Sigmoid colon (tissue), 7 donors: Measurements from ENCODE around the gene TSPAN14. TPM values are rescaled to one million over a fixed set of nuclear protein-coding genes. Genes with fewer than 3 reads are reported as not detected.

Source experiments
- DNase-seq: peaks from one replicate; pipeline ENCODE4 v3.0.0-alpha.2; 2019
- H3K27ac ChIP-seq, 4 donors: fragments of 200-600 bp; sonication (generic); one replicate each; pipeline ENCODE4 v1.5.1; 2016 to 2019; ENCODE audit warnings: mild to moderate bottlenecking in 1 of 4
- H3K27me3 ChIP-seq, 3 donors: fragments of 200-600 bp; sonication (generic); one replicate each; pipeline ENCODE4 v1.5.1; 2019; ENCODE audit warnings: mild to moderate bottlenecking in 1 of 3
- H3K36me3 ChIP-seq, 4 donors: fragments of 200-600 bp; sonication (generic); one replicate each; pipeline ENCODE4 v1.5.1; 2016 to 2019
- H3K4me1 ChIP-seq, 4 donors: fragments of 200-600 bp; sonication (generic); one replicate each; pipeline ENCODE4 v1.5.1; 2017 to 2019
- H3K4me3 ChIP-seq, 4 donors: fragments of 200-600 bp; sonication (generic); one replicate each; pipeline ENCODE4 v1.5.1; 2017 to 2019; ENCODE audit warnings: mild to moderate bottlenecking in 2 of 4, moderate library complexity in 1 of 4
- H3K9me3 ChIP-seq, 4 donors: fragments of 200-600 bp in 3 of 4; sonication (generic) in 3 of 4; one replicate each; pipeline versions ENCODE4 v1.5.1 to v1.6.1; 2013 to 2019
- CTCF ChIP-seq, 4 experiments: fragments of 450-650 bp in 3 of 4; fragments of 200-600 bp in 1 of 4; IDR thresholded peaks; one replicate each; pipeline ENCODE4 v1.5.1; 2016 to 2019; ENCODE audit warnings: antibody characterized with exemption in 4 of 4, mild to moderate bottlenecking in 3 of 4, moderate library complexity in 2 of 4
- EP300 ChIP-seq, 4 donors: sonication (generic); formaldehyde crosslinking; IDR thresholded peaks; one replicate each; pipeline ENCODE4 v1.6.1; 2017; ENCODE audit warnings: antibody characterized with exemption in 4 of 4
- POLR2A ChIP-seq, 2 donors: fragments of 450-650 bp; IDR thresholded peaks; one replicate each; pipeline ENCODE4 v1.6.1; 2016; ENCODE audit warnings: antibody characterized with exemption in 2 of 2, mild to moderate bottlenecking in 2 of 2, moderate library complexity in 2 of 2
- POLR2AphosphoS5 ChIP-seq, 4 donors: sonication (generic); formaldehyde crosslinking; IDR thresholded peaks; one replicate each; pipeline ENCODE4 v1.6.1; 2017; ENCODE audit warnings: antibody characterized with exemption in 4 of 4
- WGBS, 2 donors: extraction: QIAGEN DNeasy Blood & Tissue Kit; methylation state at CpG; one replicate each; pipeline ENCODE4 v1.1.7; 2013; 5-methylcytosine and 5-hydroxymethylcytosine counted together
- intact Hi-C: fragments of 100-400 bp; cut with DNase I; formaldehyde crosslinking; loops from one replicate; pipeline ENCODE4 v1.15.1; 2023
- polyA plus RNA-seq, 3 donors: library from polyadenylated mRNA; stranded (reverse); fragments of 200-250 nt; gene quantifications; one replicate each; pipeline ENCODE4 v1.2.3, GENCODE V29; 2013
- total RNA-seq, 4 donors: library from RNA; depleted of rRNA; stranded (reverse); fragments of >200 nt; gene quantifications; one replicate each; pipeline ENCODE4 v1.1.0, GENCODE V29; 2016
- donor health status: healthy with polysubstance abuse.
- donor health status: Bipolar disorder and iron deficiency.
- donor health status: healthy.

The TSPAN14 gene
- total and polyA plus RNA-seq, 7 donors, result 12.0 to 67.3 (median 23.5) TPM

- TF ChIP-seq POLR2AphosphoS5 (IDR thresholded peaks at IDR 0.05) (no peak), POLR2A (IDR thresholded peaks at IDR 0.05) (no peak), CTCF (IDR thresholded peaks at IDR 0.05) (no peak), EP300 (IDR thresholded peaks at IDR 0.05) (no peak)
- 77 to 92% methylated on average over 4 of the region's 4 CpGs for WGBS, 2 donors
- Histone ChIP-seq H3K4me3 (no peak overlapping the region), H3K9me3 (no peaks in the 10 kb centered on the region), H3K36me3 (peaks cover 0 to 18% (median 0%) of the 10 kb centered on the region in 4 donors), H3K4me1 (peaks cover 0 to 43% (median 27%) of the 10 kb centered on the region in 4 donors), H3K27me3 (no peaks in the 10 kb centered on the region), H3K27ac (peak overlapping the region in 1 of 4 donors; percentile 20)
- intact Hi-C loops, result no loop called here
- DNase-seq, result no peak
Measured at GRCh38 chr10:80487421-80487785, 33.3 kb downstream of the TSPAN14 start.

GRCh38 chr10:80487791-80488538, 33.9 kb downstream of the TSPAN14 start:
- 67 to 84% methylated on average over 14 of the region's 14 CpGs for WGBS, 2 donors
- no peaks in the 10 kb centered on the region for H3K27me3 ChIP-seq
- DNase-seq, result no peak
- peaks cover 0 to 46% (median 28%) of the 10 kb centered on the region in 4 donors for H3K4me1 ChIP-seq
- H3K4me3 ChIP-seq, result no peak overlapping the region
- H3K9me3 ChIP-seq, result no peaks in the 10 kb centered on the region
- H3K27ac ChIP-seq, result peak overlapping the region in 2 of 4 donors; percentile 8 to 20
- intact Hi-C loops, result no loop called here
- peaks cover 0 to 18% (median 0%) of the 10 kb centered on the region in 4 donors for H3K36me3 ChIP-seq
- TF ChIP-seq CTCF (IDR thresholded peaks at IDR 0.05), result no peak
- TF ChIP-seq EP300 (IDR thresholded peaks at IDR 0.05), result no peak
- no peak for TF ChIP-seq POLR2A (IDR thresholded peaks at IDR 0.05)
- TF ChIP-seq POLR2AphosphoS5 (IDR thresholded peaks at IDR 0.05), result no peak

GRCh38 chr10:80488539-80489066, 34.5 kb downstream of the TSPAN14 start:
- 84 to 85% methylated on average over 6 of the region's 6 CpGs for WGBS, 2 donors
- H3K4me1 ChIP-seq, result peaks cover 0 to 50% (median 31%) of the 10 kb centered on the region in 4 donors
- H3K36me3 ChIP-seq, result peaks cover 0 to 18% (median 0%) of the 10 kb centered on the region in 4 donors
- no peaks in the 10 kb centered on the region for H3K27me3 ChIP-seq
- H3K4me3 ChIP-seq, result no peak overlapping the region
- intact Hi-C loops, result no loop called here
- H3K27ac ChIP-seq, result no peak overlapping the region
- no peak for TF ChIP-seq POLR2A (IDR thresholded peaks at IDR 0.05)
- no peaks in the 10 kb centered on the region for H3K9me3 ChIP-seq
- no peak for DNase-seq

- Histone ChIP-seq H3K4me3 (no peak overlapping the region), H3K27me3 (no peaks in the 10 kb centered on the region), H3K4me1 (peaks cover 0 to 47% (median 30%) of the 10 kb centered on the region in 4 donors), H3K27ac (no peak overlapping the region), H3K36me3 (peaks cover 0 to 18% (median 0%) of the 10 kb centered on the region in 4 donors), H3K9me3 (no peaks in the 10 kb centered on the region)
- intact Hi-C loops, result no loop called here
- WGBS, 2 donors, result 96 to 99% methylated on average over 2 of the region's 2 CpGs
- DNase-seq, result no peak
- no peak for TF ChIP-seq POLR2AphosphoS5 (IDR thresholded peaks at IDR 0.05)
- TF ChIP-seq POLR2A (IDR thresholded peaks at IDR 0.05), result no peak
- TF ChIP-seq CTCF (IDR thresholded peaks at IDR 0.05), result no peak
- no peak for TF ChIP-seq EP300 (IDR thresholded peaks at IDR 0.05)
Measured at GRCh38 chr10:80489371-80490112, 35.4 kb downstream of the TSPAN14 start.
